HG02588 (cell line): ENCODE results near the gene EFCAB12.

Source experiments
- ATAC-seq: cut with Tn5 transposase; IDR thresholded peaks from one replicate; pipeline ENCODE4 v1.9.1; 2021; ENCODE audit warnings: mild to moderate bottlenecking, moderate library complexity; ENCODE audit not compliant: unreplicated experiment

EFCAB12 gene

DNA sequence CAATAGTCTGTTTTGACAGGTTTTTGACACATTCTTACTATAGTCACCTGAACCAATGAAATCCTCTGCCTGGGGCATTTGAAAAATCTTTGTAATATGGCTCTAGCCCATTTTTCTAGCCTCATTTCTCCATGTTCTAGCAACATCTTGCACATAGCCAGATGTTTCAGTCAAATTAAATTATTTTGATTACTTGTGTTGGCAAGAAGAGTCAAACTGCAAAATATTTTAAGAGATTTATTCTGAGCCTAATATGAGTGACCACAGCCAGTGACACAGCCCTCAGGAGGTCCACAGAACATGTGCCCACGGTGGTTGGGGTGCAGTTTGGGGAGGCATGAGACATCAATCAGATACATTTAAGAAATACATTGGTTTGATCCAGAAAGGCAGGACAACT, 18.5 kb upstream of the EFCAB12 start:
- no peak for ATAC-seq

GRCh38 chr3:129445471-129445870, 17.0 kb upstream of the EFCAB12 start:
- ATAC-seq: no peak

- no peak for ATAC-seq
Measured at GRCh38 chr3:129442947-129443346, 14.5 kb upstream of the EFCAB12 start.

- ATAC-seq: no peak
Measured at GRCh38 chr3:129442486-129442885, 14.1 kb upstream of the EFCAB12 start.

DNA sequence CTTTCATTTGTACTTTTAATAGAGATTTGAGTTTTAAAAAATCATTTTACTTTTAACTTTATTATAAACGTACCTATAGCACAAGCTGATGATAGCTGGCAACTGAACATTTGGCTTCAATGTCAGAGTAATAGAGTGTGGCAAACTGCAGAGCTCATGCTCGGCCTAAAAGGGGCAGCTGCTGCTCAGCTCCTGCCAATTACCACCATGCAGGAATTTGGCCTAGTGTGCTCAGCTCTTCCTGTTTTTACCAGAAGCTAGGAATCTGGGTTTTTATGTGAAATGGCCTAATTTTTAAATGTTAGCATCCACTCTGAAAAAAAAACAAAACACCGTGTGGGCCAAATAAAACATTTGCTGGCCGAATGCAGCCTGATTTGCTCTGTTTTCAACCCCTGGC, 13.3 kb upstream of the EFCAB12 start:
- no peak for ATAC-seq

DNA sequence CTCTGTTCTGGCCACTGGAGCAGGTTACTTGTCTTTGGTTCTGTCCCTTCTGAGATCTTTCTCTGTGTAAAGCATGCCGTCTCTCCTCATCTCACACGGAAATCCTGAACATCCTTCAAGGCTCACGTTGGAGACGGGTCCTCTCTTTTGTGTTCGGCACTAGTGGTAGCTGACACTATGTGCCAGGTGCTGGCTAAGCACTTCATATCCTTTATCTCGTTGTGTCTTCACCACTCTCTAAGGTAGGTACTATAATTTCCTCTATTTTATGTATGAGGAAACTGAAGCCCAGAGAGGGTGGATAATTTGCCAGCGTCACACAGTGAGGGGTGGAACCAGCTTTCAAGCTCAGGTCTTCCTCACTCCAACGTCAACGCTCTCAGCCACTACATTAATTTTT, 12.8 kb upstream of the EFCAB12 start:
- no peak for ATAC-seq

- ATAC-seq: no peak
Measured at GRCh38 chr3:129440618-129441190, 12.3 kb upstream of the EFCAB12 start.

DNA sequence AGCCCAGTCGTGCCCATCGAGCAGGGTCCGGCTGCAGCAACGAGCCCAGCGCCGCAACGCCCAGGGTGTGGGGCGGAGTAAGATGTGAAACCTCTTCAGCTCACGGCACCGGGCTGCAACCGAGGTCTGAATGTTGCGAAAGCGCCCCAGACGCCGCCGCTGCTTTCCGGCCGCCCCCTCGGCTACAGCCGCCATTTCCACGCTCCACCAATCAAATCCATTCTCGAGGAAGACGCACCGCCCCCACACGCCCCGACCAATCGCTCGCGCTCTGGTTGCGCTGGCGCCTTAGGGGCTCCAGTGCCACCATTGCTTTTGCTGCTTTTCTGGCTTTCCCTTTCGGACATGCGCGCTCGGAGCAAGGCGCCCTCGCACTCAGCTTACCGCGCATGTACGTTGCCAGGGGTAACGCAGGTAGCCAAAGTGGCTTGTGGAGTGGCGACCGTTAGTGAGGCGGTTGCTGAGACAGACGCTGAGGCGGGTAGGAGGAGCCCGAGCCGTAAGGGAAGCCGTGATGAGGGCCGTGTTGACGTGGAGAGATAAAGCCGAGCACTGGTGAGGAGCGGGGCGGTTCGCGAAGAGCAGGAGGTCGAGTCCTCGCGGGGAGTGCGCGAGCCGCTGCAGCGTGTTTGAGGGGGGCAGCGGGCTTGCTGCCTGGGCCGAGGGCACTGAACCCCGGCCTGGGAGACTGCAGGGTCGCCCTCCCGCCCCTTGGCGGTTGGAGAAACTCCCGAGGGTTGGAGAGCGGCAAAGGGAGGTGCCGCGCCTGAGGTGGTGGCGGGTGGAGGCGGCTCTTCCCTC, 11.6 kb upstream of the EFCAB12 start, which contains the start of the genes IFT122 and MBD4:
IFT122 (plus strand) TSS at position 408 of the 801 bp plus-strand sequence; CDS start at position 515, 107 bp downstream.
MBD4 (minus strand) TSS at position 132 of the 801 bp plus-strand sequence; CDS start at position 17, 115 bp downstream.
- peak; percentile 87 for ATAC-seq

DNA sequence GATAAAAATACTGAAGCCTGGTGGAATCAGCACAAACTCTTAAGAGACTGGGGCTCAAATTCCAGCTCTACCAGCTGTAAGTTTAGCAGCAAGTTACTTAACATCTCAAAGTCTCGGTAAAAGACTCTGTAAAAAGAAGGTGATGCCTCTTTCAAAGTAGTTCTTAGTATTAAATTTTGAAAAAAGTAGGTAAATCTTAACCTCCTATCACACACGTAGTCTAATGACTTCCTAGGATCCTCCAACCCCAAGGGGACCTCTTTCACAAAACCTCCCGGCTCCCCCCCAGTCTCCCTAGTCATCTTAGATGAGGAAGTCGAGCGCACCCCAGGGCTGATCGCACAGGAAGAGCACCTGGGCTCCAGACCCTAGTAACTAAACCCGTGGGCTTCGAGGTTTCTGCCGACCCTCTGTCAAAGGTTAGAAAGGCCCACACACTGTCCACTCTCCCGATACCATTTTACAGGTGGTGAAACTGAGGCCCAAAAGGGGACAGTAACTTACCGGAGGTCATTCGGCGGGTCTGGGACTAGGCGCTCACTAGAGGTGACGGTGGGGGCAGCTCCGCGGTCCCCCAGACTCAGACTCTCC, 10.9 kb upstream of the EFCAB12 start:
- peak; percentile 17 for ATAC-seq

GRCh38 chr3:129435367-129435766, 6.9 kb upstream of the EFCAB12 start:
- no peak for ATAC-seq

GRCh38 chr3:129434140-129434539, 5.7 kb upstream of the EFCAB12 start:
- ATAC-seq: no peak

DNA sequence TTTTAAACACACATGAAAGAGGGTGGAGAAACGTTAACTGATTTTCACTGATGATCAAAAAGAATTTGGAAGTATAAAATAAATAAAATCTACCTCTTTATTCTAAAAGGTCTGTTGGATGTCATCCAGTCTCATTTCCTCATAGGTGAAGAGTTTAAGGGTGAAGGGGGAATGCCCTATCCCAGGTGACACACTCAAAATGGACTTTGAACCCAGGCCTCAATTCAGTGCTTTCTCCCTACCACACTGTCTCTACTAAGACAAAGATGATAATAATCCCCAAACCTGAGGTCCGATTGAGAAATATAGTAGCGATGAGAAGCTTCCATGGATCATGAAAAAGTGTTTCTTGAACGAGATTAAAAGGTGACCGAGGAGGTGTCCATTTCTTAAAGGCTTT, 5.1 kb upstream of the EFCAB12 start:
- ATAC-seq: no peak

DNA sequence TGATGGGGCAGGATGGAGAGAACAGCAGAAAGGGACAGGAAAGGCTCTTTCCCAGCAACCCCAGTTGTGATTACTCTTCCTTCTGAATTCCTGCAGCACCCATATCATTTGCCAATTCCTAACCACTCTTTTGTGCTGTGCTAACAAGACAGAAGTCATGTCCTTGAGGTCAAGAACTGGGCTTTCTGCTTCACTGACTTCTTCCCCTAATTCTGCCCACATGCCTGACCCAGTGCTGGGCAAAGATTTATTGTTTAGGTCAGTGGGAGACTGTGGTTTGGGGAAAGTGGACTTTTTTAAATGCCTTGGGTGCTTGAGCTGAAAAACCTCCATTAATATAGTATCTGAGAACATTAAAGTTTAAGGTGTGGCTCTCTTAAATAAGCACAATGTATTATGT, 4.2 kb upstream of the EFCAB12 start:
- no peak for ATAC-seq

- no peak for ATAC-seq
Measured at GRCh38 chr3:129432036-129432435, 3.6 kb upstream of the EFCAB12 start.

DNA sequence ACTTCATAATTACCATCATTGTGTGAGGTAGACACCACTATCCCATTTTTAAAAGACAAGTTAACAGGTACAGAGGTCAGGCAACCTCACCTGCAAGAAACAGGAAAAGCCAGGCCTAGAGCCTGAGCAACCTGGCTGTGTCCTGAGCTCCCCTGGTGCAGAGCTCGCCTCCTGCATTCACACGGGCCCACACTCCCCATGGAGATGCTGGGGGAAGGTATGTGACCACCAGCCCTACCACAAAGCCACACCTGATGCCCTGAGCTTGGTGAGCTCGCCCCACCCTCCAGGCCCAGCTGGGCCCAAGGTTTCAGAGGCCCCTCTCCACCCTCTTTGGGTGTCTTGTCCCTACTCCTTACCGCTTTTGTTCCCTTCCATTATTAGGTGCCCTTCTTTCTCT, 1.2 kb upstream of the EFCAB12 start:
- no peak for ATAC-seq

DNA sequence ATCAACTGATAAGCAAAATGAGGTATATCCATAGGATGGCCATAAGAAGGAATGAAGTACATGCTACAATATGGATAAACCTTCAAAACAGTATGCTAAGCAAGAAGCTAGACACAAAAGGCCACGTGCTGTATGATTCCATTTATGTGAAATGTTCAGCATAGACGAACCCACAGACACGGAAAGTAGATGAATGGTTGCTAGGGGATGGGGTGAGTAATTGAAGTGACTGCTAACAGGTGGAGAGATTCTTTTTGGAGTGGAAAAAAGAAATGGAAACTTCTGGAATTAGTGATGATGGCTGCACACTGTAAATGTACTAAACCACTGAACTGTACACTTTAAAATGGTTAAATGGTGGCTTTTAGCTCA, 630 bp upstream of the EFCAB12 start:
- no peak for ATAC-seq

- ATAC-seq: no peak
Measured at GRCh38 chr3:129428007-129428375, 445 bp downstream of the EFCAB12 start.

GRCh38 chr3:129425619-129426018, 2.8 kb downstream of the EFCAB12 start:
- ATAC-seq: no peak

GRCh38 chr3:129425213-129425612, 3.2 kb downstream of the EFCAB12 start:
- ATAC-seq: no peak

- peak; percentile 56 for ATAC-seq
Measured at GRCh38 chr3:129424185-129424841, 4.1 kb downstream of the EFCAB12 start.

- ATAC-seq: no peak
Measured at GRCh38 chr3:129422897-129423296, 5.5 kb downstream of the EFCAB12 start.
